VCaP (cell line): ENCODE results near the gene CRYBG1.
"Not testable (repeated sequence)": the region's sequence is repeated elsewhere in the genome, so short reads cannot be mapped to it uniquely, and the experiment has no call there.

Source experiments
- H3K27ac ChIP-seq: fragments of 450-650 bp; 2 replicates; pipeline ENCODE4 v1.5.1; 2017
- CTCF ChIP-seq: fragments of 450-650 bp; conservative IDR thresholded peaks from 2 replicates; pipeline ENCODE4 v1.5.1; 2017; ENCODE audit warnings: mild to moderate bottlenecking, moderate library complexity

Gene CRYBG1

GRCh38 chr6:106581468-106581867 is 221.0 kb downstream of the CRYBG1 start:
- TF ChIP-seq CTCF = no peak
- H3K27ac ChIP-seq = no peak overlapping the region

- no peak for TF ChIP-seq CTCF
- H3K27ac ChIP-seq = no peak overlapping the region
Observed at GRCh38 chr6:106586815-106587415, 226.4 kb downstream of the CRYBG1 start.

GRCh38 chr6:106588937-106589336 is 228.4 kb downstream of the CRYBG1 start:
- H3K27ac ChIP-seq = not testable (repeated sequence)

- TF ChIP-seq CTCF = no peak
- no peak overlapping the region for H3K27ac ChIP-seq
Observed at GRCh38 chr6:106591111-106591825, 230.8 kb downstream of the CRYBG1 start.

- H3K27ac ChIP-seq = no peak overlapping the region
- no peak for TF ChIP-seq CTCF
Observed at GRCh38 chr6:106599440-106599839, 238.9 kb downstream of the CRYBG1 start.

GRCh38 chr6:106600329-106600728 is 239.8 kb downstream of the CRYBG1 start:
- H3K27ac ChIP-seq = no peak overlapping the region
- no peak for TF ChIP-seq CTCF

GRCh38 chr6:106608080-106608668 is 247.7 kb downstream of the CRYBG1 start:
- H3K27ac ChIP-seq = no peak overlapping the region
- TF ChIP-seq CTCF = peak; percentile 79

- no peak overlapping the region for H3K27ac ChIP-seq
- peak; percentile 62 for TF ChIP-seq CTCF
Observed at GRCh38 chr6:106609699-106610098, 249.2 kb downstream of the CRYBG1 start.
